Glomerular endothelial cell (primary cell): ENCODE results near the gene OR52N4. TPM values are rescaled to one million over a fixed set of nuclear protein-coding genes. Genes with fewer than 3 reads are reported as not detected.

Experiments used
- total RNA-seq: library from RNA; depleted of rRNA; stranded (reverse); fragments of >200 nt; gene quantifications from 2 replicates; pipeline ENCODE4 v1.2.3, GENCODE V29; 2015

OR52N4 gene
- total RNA-seq, 1 donor from 2014 or later = not detected

Other genes with a start within 250 kb of the OR52N4 start
- gene UBQLN3, start 244.3 kb upstream of the OR52N4 start, total RNA-seq = not detected in 2 replicates
- 0.24 and 0.53 TPM in 2 replicates for gene UBQLNL, start 237.5 kb upstream of the OR52N4 start, total RNA-seq
- not detected in 2 replicates for gene OR52H1, start 205.7 kb upstream of the OR52N4 start, total RNA-seq
- gene OR52B6, start 173.4 kb upstream of the OR52N4 start, total RNA-seq = not detected in 2 replicates
- gene TRIM6, start 157.6 kb upstream of the OR52N4 start, total RNA-seq = 1.5 and 5.1 TPM in 2 replicates
- 9.2 and 12.1 TPM in 2 replicates for gene TRIM34, start 129.2 kb upstream of the OR52N4 start, total RNA-seq
- gene TRIM5, start 69.2 kb upstream of the OR52N4 start, total RNA-seq = 42.2 and 53.9 TPM in 2 replicates
- 67.7 and 128 TPM in 2 replicates for gene TRIM22, start 64.5 kb upstream of the OR52N4 start, total RNA-seq
- gene OR56B1, start 17.8 kb upstream of the OR52N4 start, total RNA-seq = not detected in 2 replicates
- gene OR52N5, start 29.1 kb downstream of the OR52N4 start, total RNA-seq = not detected in 2 replicates
- gene OR52N1, start 37.0 kb downstream of the OR52N4 start, total RNA-seq = not detected in 2 replicates
- gene OR52N2, start 54.7 kb downstream of the OR52N4 start, total RNA-seq = not detected in 2 replicates
- not detected in 2 replicates for gene OR52E6, start 87.7 kb downstream of the OR52N4 start, total RNA-seq
- not detected in 2 replicates for gene OR52E8, start 103.4 kb downstream of the OR52N4 start, total RNA-seq
- not detected in 2 replicates for gene OR52E4, start 126.4 kb downstream of the OR52N4 start, total RNA-seq
- not detected in 2 replicates for gene OR52E5, start 139.0 kb downstream of the OR52N4 start, total RNA-seq
- not detected in 2 replicates for gene OR56A3, start 188.0 kb downstream of the OR52N4 start, total RNA-seq
- gene OR56A5, start 214.3 kb downstream of the OR52N4 start, total RNA-seq = not detected in 2 replicates
- gene OR52L1, start 232.7 kb downstream of the OR52N4 start, total RNA-seq = not detected in 2 replicates